GM12874 (cell line): ENCODE data around the gene PADI2.

Experiments
- CTCF ChIP-seq: IDR thresholded peaks from 2 replicates; pipeline ENCODE4 v1.5.1; 2011; ENCODE audit warnings: low read depth, mild to moderate bottlenecking, control low read depth, low read length, moderate library complexity; ENCODE audit not compliant: insufficient read depth

Gene PADI2

DNA sequence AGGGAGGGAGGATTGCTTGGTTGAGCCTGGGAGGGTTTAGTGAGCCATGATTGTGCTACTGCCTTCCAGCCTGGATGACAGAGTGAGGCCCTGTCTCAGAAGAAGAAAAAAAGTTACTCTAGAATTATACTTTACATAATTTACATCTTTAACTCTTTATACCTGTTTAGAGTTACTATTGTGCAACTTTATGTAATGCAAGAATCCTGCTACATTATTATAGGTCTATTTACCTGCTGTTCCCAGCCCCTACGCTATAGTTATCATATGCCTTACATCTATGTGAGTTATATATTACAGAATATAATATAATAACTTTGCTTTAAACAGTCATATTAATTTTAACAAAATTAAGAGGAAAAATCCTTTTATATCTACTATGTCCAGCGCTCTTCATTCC, 79.7 kb downstream of the PADI2 start:
- no peak for TF ChIP-seq CTCF

GRCh38 chr1:17033481-17033880, 85.8 kb downstream of the PADI2 start:
- TF ChIP-seq CTCF = no peak

DNA sequence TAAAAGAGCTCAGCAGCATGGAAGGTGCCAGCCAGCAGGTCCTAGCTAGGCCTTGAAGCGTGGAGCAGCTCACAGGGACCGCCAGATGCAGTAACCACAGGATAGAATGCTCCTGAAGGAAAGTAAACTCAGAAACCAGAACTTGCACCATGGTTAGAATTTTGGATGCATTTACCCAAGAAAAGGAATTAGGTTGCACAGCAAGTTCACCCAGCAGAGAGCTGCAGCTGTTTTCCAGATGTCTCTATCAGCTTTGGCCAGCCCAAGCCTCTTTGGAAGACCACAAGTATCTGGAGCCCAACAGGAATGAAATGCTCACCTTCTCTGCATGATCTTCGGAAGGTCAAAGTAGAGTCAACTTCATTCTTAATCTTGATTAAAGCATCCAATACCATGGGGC, 86.5 kb downstream of the PADI2 start:
- TF ChIP-seq CTCF = no peak

GRCh38 chr1:17031436-17031835, 87.8 kb downstream of the PADI2 start:
- no peak for TF ChIP-seq CTCF

GRCh38 chr1:17030206-17030605, 89.0 kb downstream of the PADI2 start:
- no peak for TF ChIP-seq CTCF

DNA sequence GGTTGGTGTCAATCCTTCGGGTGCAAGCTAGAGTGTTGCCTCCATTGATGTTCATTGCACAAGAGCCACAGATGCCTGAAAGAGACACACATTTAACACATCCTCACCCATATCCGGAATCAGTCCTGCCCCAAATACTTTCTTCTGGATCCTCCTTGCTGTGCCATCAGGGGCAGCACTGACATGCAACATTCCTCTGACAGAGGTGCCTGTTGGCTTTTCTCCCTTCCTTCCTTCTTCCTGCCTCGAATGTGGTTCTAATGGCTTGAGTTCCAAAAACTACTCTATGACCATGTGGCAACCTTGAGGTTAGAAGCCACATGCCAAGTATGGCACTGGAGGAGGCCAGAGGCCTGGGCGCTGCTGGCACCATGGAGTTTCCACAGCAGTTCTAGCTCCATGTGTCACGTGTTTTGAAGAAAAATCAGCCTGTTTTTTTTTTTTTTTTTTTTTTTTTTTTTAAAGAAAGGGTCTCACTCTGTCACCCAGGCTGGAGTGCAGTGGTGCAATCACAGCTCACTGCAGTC, 90.5 kb downstream of the PADI2 start:
- no peak for TF ChIP-seq CTCF

DNA sequence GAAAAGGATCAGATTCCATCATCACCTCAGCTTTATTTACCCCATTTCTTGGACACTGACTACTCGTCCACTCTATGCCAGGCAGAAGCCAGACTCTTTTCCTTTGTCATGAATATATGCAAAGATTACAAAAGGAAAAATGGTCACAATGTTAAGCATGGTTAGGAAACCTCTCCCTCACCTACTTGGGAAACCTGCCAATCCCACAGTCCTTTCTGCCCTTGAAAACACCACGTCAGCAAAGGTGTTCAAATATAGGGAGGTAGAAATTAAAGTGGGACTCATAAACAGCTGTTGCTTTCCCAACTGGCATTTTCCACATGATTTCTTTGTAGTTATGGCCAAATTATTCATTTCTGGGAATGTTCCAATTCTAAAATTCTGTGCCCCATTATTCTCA, 91.4 kb downstream of the PADI2 start:
- no peak for TF ChIP-seq CTCF

DNA sequence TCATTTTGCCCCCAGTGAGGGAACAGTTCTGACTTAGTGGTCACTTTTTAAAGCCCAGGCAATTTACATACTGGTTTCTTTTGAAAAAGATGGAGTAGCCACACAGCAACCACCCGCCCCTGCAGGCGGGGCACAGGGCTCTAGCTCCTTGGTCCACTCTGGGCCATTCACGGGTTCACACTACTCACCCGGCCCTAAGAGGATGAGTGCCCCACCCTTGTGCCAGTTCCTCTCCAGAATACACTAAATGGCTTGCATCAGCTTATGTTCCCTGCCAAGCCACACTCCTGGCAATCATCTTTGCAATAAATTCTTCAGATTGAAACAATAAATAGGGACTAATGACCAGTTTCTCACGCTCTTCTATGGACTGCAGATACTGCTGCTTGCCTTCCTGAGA, 91.8 kb downstream of the PADI2 start:
- TF ChIP-seq CTCF = no peak
